ENCODE measurements around the gene CLEC18B.
"Not testable (repeated sequence)": the region's sequence is repeated elsewhere in the genome, so short reads cannot be mapped to it uniquely, and the experiment has no call there.

CLEC18B gene

DNA sequence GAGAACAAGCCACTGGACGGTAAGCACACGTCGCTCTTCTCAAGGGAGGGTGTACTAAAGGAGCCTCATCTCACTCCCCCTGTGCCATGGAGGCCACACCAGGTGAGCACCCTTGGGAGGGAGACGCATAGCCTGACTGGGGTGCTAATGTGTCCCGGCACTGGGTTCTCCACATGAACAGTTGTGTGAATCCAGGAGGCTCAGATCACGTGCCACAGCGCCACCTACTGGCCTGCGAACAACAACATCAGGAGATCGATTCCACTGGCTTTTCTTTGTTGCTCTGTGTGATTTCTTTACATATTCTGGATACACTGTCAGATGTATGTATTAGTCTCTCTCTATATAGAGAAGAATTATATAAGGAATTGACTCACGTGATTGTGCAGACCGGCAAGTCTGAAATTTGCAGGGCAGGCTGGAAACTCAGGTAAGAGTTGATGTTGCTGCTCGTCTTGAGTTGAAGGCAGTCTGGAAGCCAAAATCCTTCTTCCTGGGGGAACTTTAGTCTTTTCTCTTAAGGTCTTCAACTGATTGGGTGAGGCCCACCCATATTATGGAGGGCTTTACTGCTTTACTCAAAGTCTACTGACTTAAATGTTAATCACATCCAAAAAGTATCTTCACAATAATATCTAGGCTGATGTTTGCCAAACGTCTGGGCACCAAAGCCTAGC, 8.9 kb upstream of the CLEC18B start:
- H3F3A ChIP-seq (ENCODE audit: insufficient read depth); H3K9me2 ChIP-seq (replicated peaks; ENCODE audit: insufficient read depth, low read length); H4K20me1 ChIP-seq (ENCODE audit: low read depth, low read length); H3K36me3 ChIP-seq (ENCODE audit: low read length); H3K4me2 ChIP-seq (ENCODE audit: low read depth, low read length, poor library complexity, severe bottlenecking); H2AFZ ChIP-seq (ENCODE audit: low read depth, low read length, severe bottlenecking); H3K27ac ChIP-seq (ENCODE audit: low read depth, low read length); H3K9me3 ChIP-seq (ENCODE audit: insufficient read depth, low read length); H3K79me2 ChIP-seq (ENCODE audit: insufficient read depth, low read length); H3K4me3 ChIP-seq (ENCODE audit: insufficient read depth, low read length, poor library complexity, severe bottlenecking); H3K27me3 ChIP-seq (ENCODE audit: low read length); H3K9ac ChIP-seq (ENCODE audit: low read length): not testable (repeated sequence)
- TF ChIP-seq, protein P1, sequence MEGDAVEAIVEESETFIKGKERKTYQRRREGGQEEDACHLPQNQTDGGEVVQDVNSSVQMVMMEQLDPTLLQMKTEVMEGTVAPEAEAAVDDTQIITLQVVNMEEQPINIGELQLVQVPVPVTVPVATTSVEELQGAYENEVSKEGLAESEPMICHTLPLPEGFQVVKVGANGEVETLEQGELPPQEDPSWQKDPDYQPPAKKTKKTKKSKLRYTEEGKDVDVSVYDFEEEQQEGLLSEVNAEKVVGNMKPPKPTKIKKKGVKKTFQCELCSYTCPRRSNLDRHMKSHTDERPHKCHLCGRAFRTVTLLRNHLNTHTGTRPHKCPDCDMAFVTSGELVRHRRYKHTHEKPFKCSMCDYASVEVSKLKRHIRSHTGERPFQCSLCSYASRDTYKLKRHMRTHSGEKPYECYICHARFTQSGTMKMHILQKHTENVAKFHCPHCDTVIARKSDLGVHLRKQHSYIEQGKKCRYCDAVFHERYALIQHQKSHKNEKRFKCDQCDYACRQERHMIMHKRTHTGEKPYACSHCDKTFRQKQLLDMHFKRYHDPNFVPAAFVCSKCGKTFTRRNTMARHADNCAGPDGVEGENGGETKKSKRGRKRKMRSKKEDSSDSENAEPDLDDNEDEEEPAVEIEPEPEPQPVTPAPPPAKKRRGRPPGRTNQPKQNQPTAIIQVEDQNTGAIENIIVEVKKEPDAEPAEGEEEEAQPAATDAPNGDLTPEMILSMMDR (IDR thresholded peaks at IDR 0.05; ENCODE audit: insufficient read depth, low read length, poor library complexity, severe bottlenecking): peak; percentile 68

DNA sequence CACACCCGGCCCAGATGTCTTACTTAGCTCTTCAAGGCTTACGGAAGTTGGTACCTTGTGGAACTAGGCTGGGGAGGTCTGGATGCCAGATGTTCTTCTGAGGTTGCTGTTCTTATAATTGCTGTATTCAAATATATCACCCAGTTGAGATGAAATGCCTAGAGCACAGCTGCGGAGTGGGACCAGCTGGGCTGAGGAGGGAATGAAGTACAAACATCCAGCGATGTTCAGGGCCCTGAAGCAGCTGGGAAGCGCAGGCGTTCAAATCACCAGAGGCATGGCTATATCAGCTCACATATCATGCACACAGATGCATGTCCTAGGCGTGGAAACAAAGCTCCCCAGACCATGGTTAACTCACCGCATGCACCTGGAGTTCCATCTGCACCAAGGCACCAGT, 7.2 kb upstream of the CLEC18B start:
- not testable (repeated sequence) for H3F3A ChIP-seq (ENCODE audit: insufficient read depth); H3K36me3 ChIP-seq (ENCODE audit: low read length); H3K4me3 ChIP-seq (ENCODE audit: insufficient read depth, low read length, poor library complexity, severe bottlenecking); H3K79me2 ChIP-seq (ENCODE audit: insufficient read depth, low read length); H3K9ac ChIP-seq (ENCODE audit: low read length); H3K9me3 ChIP-seq (ENCODE audit: insufficient read depth, low read length); H3K9me2 ChIP-seq (replicated peaks; ENCODE audit: insufficient read depth, low read length); H3K4me2 ChIP-seq (ENCODE audit: low read depth, low read length, poor library complexity, severe bottlenecking); H3K27me3 ChIP-seq (ENCODE audit: low read length); H2AFZ ChIP-seq (ENCODE audit: low read depth, low read length, severe bottlenecking); H4K20me1 ChIP-seq (ENCODE audit: low read depth, low read length); H3K27ac ChIP-seq (ENCODE audit: low read depth, low read length)

DNA sequence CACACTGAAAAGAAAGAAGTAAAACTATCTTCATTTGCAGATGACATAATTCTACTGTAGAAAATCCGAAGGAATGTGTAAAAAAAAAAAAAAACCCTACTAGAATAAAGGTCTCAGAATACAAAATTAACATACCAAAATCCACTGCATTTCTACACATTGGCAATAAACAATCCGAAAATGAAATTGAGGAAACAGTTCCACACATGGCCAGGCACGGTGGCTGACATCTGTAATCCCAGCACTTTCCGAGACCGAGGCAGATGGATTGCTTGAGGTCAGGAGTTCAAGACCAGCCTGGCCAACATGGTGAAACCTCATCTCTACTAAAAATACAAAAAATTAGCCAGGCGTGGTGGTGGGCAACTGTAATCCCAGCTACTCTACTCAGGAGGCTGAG, 4.5 kb upstream of the CLEC18B start:
- H3K36me3 ChIP-seq (ENCODE audit: low read length); H2AFZ ChIP-seq (ENCODE audit: low read depth, low read length, severe bottlenecking): not testable (repeated sequence)

DNA sequence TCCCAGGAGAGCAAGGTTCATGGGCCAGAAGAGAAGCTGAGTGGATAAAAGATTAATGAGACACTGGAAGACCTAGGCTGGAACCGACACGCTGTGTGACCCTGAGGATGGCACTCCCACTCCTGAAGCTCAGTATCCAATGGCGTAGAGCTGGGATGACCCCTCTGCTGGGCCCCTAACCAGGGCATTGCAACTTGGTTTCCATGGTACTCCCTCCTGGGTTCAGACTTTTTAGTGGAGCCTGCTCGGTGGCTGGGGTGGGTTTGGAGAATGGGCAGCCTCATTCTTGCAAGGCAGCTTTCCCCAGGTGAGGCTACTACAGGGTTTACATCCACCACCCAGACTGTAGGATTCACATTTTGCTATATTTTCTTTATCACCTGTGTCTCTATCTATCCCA, 2.4 kb upstream of the CLEC18B start:
- not testable (repeated sequence) for H2AFZ ChIP-seq (ENCODE audit: low read depth, low read length, severe bottlenecking); H4K20me1 ChIP-seq (ENCODE audit: low read depth, low read length); H3K36me3 ChIP-seq (ENCODE audit: low read length); H3K9ac ChIP-seq (ENCODE audit: low read length); H3K27me3 ChIP-seq (ENCODE audit: low read length); H3K9me2 ChIP-seq (replicated peaks; ENCODE audit: insufficient read depth, low read length); H3K9me3 ChIP-seq (ENCODE audit: insufficient read depth, low read length); H3K79me2 ChIP-seq (ENCODE audit: insufficient read depth, low read length); H3K4me2 ChIP-seq (ENCODE audit: low read depth, low read length, poor library complexity, severe bottlenecking); H3F3A ChIP-seq (ENCODE audit: insufficient read depth); H3K4me3 ChIP-seq (ENCODE audit: insufficient read depth, low read length, poor library complexity, severe bottlenecking); H3K27ac ChIP-seq (ENCODE audit: low read depth, low read length)

More for the DNA sequence above, 4.5 kb upstream of the CLEC18B start:
- not testable (repeated sequence) for H3K27ac ChIP-seq (ENCODE audit: low read depth, low read length); H3K9me2 ChIP-seq (replicated peaks; ENCODE audit: insufficient read depth, low read length); H4K20me1 ChIP-seq (ENCODE audit: low read depth, low read length); H3K79me2 ChIP-seq (ENCODE audit: insufficient read depth, low read length); H3K27me3 ChIP-seq (ENCODE audit: low read length); H3K9ac ChIP-seq (ENCODE audit: low read length); H3K4me3 ChIP-seq (ENCODE audit: insufficient read depth, low read length, poor library complexity, severe bottlenecking); H3F3A ChIP-seq (ENCODE audit: insufficient read depth); H3K4me2 ChIP-seq (ENCODE audit: low read depth, low read length, poor library complexity, severe bottlenecking); H3K9me3 ChIP-seq (ENCODE audit: insufficient read depth, low read length)

DNA sequence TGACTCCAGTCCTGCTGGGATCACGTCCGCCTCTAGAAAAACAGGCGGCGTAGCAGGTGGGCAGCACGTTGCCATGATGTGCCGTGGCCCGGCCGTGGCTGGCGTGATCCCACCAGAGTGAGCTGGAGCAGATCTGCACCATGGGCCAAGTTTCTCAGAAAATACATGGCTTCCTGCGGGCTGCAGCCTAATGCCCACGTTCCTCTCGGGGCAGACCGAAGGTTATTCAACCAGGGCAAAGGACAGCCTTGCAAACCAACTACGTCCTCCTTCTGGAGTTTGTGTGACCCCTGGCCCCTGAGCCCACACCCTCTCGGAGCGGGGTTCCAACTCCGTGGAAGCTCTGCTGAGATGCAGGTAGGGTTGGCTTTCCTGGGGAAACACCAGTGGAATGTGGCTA, 808 bp upstream of the CLEC18B start:
- H3K9me3 ChIP-seq (ENCODE audit: insufficient read depth, low read length); H3K79me2 ChIP-seq (ENCODE audit: insufficient read depth, low read length); H3K27ac ChIP-seq (ENCODE audit: low read depth, low read length); H4K20me1 ChIP-seq (ENCODE audit: low read depth, low read length); H2AFZ ChIP-seq (ENCODE audit: low read depth, low read length, severe bottlenecking); H3K36me3 ChIP-seq (ENCODE audit: low read length); H3K9me2 ChIP-seq (replicated peaks; ENCODE audit: insufficient read depth, low read length); H3F3A ChIP-seq (ENCODE audit: insufficient read depth); H3K9ac ChIP-seq (ENCODE audit: low read length); H3K4me2 ChIP-seq (ENCODE audit: low read depth, low read length, poor library complexity, severe bottlenecking); H3K4me3 ChIP-seq (ENCODE audit: insufficient read depth, low read length, poor library complexity, severe bottlenecking); H3K27me3 ChIP-seq (ENCODE audit: low read length): not testable (repeated sequence)

DNA sequence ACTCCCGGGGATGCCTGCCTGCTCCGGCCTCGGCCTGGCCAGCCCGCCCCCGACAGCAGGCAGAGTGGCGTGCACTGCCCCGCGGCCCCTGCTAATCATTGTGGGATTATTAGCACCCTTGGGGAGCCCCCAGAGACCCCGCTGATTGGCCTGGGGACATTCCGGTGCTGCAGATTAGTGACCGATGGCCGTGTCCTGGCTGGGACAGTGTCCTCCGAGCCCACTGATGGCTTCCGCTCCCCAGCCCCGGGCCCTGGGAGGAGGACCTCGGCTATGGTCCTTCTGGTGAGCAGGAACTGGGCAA, 156 bp upstream of the CLEC18B start:
- H2AFZ ChIP-seq (ENCODE audit: low read depth, low read length, severe bottlenecking); H3K36me3 ChIP-seq (ENCODE audit: low read length); H3K9ac ChIP-seq (ENCODE audit: low read length); H3K4me3 ChIP-seq (ENCODE audit: insufficient read depth, low read length, poor library complexity, severe bottlenecking); H3K4me2 ChIP-seq (ENCODE audit: low read depth, low read length, poor library complexity, severe bottlenecking); H3K9me3 ChIP-seq (ENCODE audit: insufficient read depth, low read length); H4K20me1 ChIP-seq (ENCODE audit: low read depth, low read length); H3K9me2 ChIP-seq (replicated peaks; ENCODE audit: insufficient read depth, low read length); H3K27ac ChIP-seq (ENCODE audit: low read depth, low read length); H3K27me3 ChIP-seq (ENCODE audit: low read length); H3K79me2 ChIP-seq (ENCODE audit: insufficient read depth, low read length); H3F3A ChIP-seq (ENCODE audit: insufficient read depth): not testable (repeated sequence)

DNA sequence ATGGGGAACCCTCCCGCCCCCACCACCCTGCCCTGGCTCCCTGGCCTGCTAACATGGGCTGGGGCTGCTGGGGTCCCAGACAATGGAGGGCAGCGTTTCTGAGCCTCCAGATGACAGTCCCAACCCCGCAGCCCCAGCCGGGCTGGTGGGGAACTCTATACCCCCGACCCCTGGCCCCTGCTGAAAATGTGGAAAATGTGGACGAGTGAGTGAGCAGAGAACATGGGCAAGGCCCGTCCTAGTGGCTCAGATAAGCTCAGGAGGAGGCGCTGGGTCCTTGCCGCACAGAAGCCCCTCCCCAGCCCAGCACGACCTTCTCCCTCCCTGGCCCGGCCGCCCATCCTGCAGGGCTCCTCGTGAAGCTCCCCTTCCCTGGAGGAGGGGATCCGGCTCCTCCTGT, 1.5 kb downstream of the CLEC18B start:
- not testable (repeated sequence) for H3K9me3 ChIP-seq (ENCODE audit: insufficient read depth, low read length); H3K9me2 ChIP-seq (replicated peaks; ENCODE audit: insufficient read depth, low read length); H4K20me1 ChIP-seq (ENCODE audit: low read depth, low read length); H3K4me2 ChIP-seq (ENCODE audit: low read depth, low read length, poor library complexity, severe bottlenecking); H3K9ac ChIP-seq (ENCODE audit: low read length); H3K4me3 ChIP-seq (ENCODE audit: insufficient read depth, low read length, poor library complexity, severe bottlenecking); H3K27ac ChIP-seq (ENCODE audit: low read depth, low read length); H3K36me3 ChIP-seq (ENCODE audit: low read length); H3K27me3 ChIP-seq (ENCODE audit: low read length); H3K79me2 ChIP-seq (ENCODE audit: insufficient read depth, low read length); H3F3A ChIP-seq (ENCODE audit: insufficient read depth); H2AFZ ChIP-seq (ENCODE audit: low read depth, low read length, severe bottlenecking)

DNA sequence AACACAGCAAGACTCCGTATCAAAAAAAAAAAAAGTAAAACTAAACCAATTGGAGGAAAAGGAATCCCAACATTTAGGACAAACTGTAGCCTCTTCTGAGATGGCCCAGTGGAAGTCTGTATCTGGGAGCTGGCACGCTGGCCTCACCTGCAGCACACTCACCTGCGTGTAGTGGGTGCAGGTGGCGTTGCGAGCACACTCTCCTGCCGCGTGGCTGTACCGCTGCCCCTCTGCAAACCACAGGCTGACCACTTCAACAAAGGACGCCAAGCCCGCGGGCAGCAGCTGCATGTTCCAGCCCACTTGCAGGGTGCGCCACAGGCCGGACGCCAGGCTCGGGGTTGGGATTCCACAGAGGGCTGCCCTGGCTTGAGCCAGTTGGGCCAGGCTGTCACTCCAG, 3.4 kb downstream of the CLEC18B start:
- H3K4me2 ChIP-seq (ENCODE audit: low read depth, low read length, poor library complexity, severe bottlenecking); H3K9me2 ChIP-seq (replicated peaks; ENCODE audit: insufficient read depth, low read length); H3K9ac ChIP-seq (ENCODE audit: low read length); H3K79me2 ChIP-seq (ENCODE audit: insufficient read depth, low read length); H3K36me3 ChIP-seq (ENCODE audit: low read length); H3K27ac ChIP-seq (ENCODE audit: low read depth, low read length); H3K4me3 ChIP-seq (ENCODE audit: insufficient read depth, low read length, poor library complexity, severe bottlenecking); H3K27me3 ChIP-seq (ENCODE audit: low read length); H3K9me3 ChIP-seq (ENCODE audit: insufficient read depth, low read length); H3F3A ChIP-seq (ENCODE audit: insufficient read depth); H4K20me1 ChIP-seq (ENCODE audit: low read depth, low read length); H2AFZ ChIP-seq (ENCODE audit: low read depth, low read length, severe bottlenecking): not testable (repeated sequence)
